K562 (cell line): ENCODE results near the gene ZNF829.

ENCODE experiments used
- CREBBP ChIP-seq: IDR thresholded peaks from one replicate; pipeline ENCODE4 v1.6.1; 2012; ENCODE audit warnings: low read depth, mild to moderate bottlenecking, control low read depth, inconsistent platforms, low read length
- EP300 ChIP-seq: IDR thresholded peaks from 2 replicates; pipeline ENCODE4 v1.6.1; 2012; ENCODE audit warnings: low read length, improper control_type of control experiment
- PTBP1 ChIP-seq: fragments of 200-400 bp; formaldehyde crosslinking; IDR thresholded peaks from 2 replicates; pipeline ENCODE4 v1.6.1; 2017; ENCODE audit warnings: low read depth, low read length

- TF ChIP-seq PTBP1, result no peak
- no peak for TF ChIP-seq CREBBP
- no peak for TF ChIP-seq EP300
These were observed 17.7 kb downstream of the ZNF829 start for GRCh38 chr19:36898422-36898821.
